ENCODE measurements around the gene PPM1F. TPM values are rescaled to one million over a fixed set of nuclear protein-coding genes. Genes with fewer than 3 reads are reported as not detected.
A peak's percentile ranks its signal among the peaks of the same experiment; 100 is the strongest.

PPM1F gene, protein sequence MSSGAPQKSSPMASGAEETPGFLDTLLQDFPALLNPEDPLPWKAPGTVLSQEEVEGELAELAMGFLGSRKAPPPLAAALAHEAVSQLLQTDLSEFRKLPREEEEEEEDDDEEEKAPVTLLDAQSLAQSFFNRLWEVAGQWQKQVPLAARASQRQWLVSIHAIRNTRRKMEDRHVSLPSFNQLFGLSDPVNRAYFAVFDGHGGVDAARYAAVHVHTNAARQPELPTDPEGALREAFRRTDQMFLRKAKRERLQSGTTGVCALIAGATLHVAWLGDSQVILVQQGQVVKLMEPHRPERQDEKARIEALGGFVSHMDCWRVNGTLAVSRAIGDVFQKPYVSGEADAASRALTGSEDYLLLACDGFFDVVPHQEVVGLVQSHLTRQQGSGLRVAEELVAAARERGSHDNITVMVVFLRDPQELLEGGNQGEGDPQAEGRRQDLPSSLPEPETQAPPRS
- total RNA-seq (42.5 TPM), polyA plus RNA-seq (ENCODE audit: insufficient read depth, low read depth, low replicate concordance) (13.8 TPM)
- long read RNA-seq, donor 1, full-length matches to known transcripts = 7 of 7 reads
- long read RNA-seq, donor 1, partial matches to known transcripts = 0 of 7 reads
- long read RNA-seq, donor 1, other reads (novel, unspliced or antisense) = 0 of 7 reads
- long read RNA-seq, donor 2, full-length matches to known transcripts = 7 of 7 reads
- long read RNA-seq, donor 2, partial matches to known transcripts = 0 of 7 reads
- long read RNA-seq, donor 2, other reads (novel, unspliced or antisense) = 0 of 7 reads
- long read RNA-seq, donor 3, full-length matches to known transcripts = 3 of 3 reads
- long read RNA-seq, donor 3, partial matches to known transcripts = 0 of 3 reads
- long read RNA-seq, donor 3, other reads (novel, unspliced or antisense) = 0 of 3 reads
- long read RNA-seq, donor 4, full-length matches to known transcripts = 5 of 5 reads
- long read RNA-seq, donor 4, partial matches to known transcripts = 0 of 5 reads
- long read RNA-seq, donor 4, other reads (novel, unspliced or antisense) = 0 of 5 reads
- long read RNA-seq, donor 5 = 0 reads
- long read RNA-seq, donor 6, full-length matches to known transcripts = 2 of 2 reads
- long read RNA-seq, donor 6, partial matches to known transcripts = 0 of 2 reads
- long read RNA-seq, donor 6, other reads (novel, unspliced or antisense) = 0 of 2 reads
- long read RNA-seq, donor 7, full-length matches to known transcripts = 16 of 48 reads
- long read RNA-seq, donor 7, partial matches to known transcripts = 4 of 48 reads
- long read RNA-seq, donor 7, other reads (novel, unspliced or antisense) = 28 of 48 reads
- long read RNA-seq, donor 8, full-length matches to known transcripts = 3 of 3 reads
- long read RNA-seq, donor 8, partial matches to known transcripts = 0 of 3 reads
- long read RNA-seq, donor 8, other reads (novel, unspliced or antisense) = 0 of 3 reads
- long read RNA-seq, donor 9, full-length matches to known transcripts = 7 of 7 reads
- long read RNA-seq, donor 9, partial matches to known transcripts = 0 of 7 reads
- long read RNA-seq, donor 9, other reads (novel, unspliced or antisense) = 0 of 7 reads
- long read RNA-seq, donor 10, full-length matches to known transcripts = 4 of 9 reads
- long read RNA-seq, donor 10, partial matches to known transcripts = 5 of 9 reads
- long read RNA-seq, donor 10, other reads (novel, unspliced or antisense) = 0 of 9 reads

DNA sequence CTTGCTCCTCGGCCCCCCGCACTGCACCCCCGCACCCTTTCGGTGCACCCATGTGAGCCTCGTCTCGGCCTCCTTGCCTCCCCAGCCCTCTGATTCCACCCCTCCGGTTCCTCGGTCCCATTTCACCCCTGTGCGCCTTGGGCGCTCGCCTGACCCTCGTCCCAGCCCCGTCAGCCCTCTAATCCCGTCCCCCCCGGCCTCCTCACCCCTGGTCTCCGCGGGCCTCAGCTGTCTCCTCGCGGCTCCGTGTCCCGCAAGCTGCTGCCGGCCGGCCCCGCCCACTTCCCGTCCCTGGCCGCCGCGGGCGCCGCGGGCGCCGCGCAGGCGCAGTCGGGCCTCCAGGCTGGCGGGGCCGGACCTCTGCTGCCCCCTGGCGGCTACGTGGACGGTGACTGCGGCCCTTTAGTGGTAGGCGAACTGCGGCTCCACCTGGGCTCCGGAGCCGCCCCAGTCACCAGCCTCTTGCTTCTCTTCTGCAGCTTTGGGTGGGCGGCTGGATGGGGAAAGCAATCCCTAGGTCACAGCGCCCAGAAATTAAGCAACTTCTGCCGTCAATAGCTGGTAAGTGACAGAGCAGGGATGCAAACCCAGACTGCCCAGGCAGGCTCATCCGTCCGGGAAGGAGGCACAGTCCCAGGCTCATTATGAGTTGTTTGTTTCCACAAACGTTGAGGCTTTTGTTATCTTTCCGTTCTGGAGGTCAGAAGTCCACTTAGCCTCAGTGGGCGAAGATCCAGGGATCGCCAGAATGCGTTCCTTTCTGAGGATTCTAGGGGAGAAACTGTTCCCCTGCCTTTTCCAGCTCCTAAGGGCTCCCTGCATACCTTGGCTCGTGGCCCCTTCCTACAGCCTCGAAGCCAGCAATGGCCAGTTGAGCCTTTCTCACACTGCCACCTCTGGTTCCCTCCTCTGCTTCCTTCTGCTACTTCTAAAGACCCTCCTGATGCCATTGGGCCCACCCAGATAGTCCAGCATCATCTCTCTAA, at the start of gene PPM1F:
TSS of gene PPM1F (minus strand) at position 263 of the 986 bp plus-strand sequence. CDS start 6,800 bp downstream, outside the sequence.
- H3K9me3 ChIP-seq (ENCODE audit: control insufficient read depth in 2 of 3, insufficient read depth in 1 of 3, low read length in 3 of 3) = no peaks in the 10 kb centered on the region
- peak; percentile 82 to 95 (median 91) for DNase-seq
- H3K4me3 ChIP-seq (ENCODE audit: low read length in 3 of 3) = peak within 1 kb of the TSS; percentile 48 to 74 (median 67)
- peaks cover 0 to 7% (median 3%) of the 10 kb centered on the region in 3 donors for H3K4me1 ChIP-seq (ENCODE audit: control insufficient read depth in 2 of 3, insufficient read depth in 2 of 3, low read depth in 1 of 3, low read length in 3 of 3)
- H3K27ac ChIP-seq (ENCODE audit: low read depth in 2 of 2, low read length in 2 of 2) = peak within 1 kb of the TSS in 1 of 2 donors; percentile 82
- H3K27me3 ChIP-seq (ENCODE audit: control insufficient read depth, insufficient read depth, low read length) = no peaks in the 10 kb centered on the region
- intact Hi-C loops (cut with DNase I) = no loop called here
- FAIRE-seq = no peak
- TF ChIP-seq, protein P1, sequence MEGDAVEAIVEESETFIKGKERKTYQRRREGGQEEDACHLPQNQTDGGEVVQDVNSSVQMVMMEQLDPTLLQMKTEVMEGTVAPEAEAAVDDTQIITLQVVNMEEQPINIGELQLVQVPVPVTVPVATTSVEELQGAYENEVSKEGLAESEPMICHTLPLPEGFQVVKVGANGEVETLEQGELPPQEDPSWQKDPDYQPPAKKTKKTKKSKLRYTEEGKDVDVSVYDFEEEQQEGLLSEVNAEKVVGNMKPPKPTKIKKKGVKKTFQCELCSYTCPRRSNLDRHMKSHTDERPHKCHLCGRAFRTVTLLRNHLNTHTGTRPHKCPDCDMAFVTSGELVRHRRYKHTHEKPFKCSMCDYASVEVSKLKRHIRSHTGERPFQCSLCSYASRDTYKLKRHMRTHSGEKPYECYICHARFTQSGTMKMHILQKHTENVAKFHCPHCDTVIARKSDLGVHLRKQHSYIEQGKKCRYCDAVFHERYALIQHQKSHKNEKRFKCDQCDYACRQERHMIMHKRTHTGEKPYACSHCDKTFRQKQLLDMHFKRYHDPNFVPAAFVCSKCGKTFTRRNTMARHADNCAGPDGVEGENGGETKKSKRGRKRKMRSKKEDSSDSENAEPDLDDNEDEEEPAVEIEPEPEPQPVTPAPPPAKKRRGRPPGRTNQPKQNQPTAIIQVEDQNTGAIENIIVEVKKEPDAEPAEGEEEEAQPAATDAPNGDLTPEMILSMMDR (IDR thresholded peaks at IDR 0.05; ENCODE audit: borderline replicate concordance, extremely low read depth, insufficient read depth) = peak; percentile 97
- no peaks in the 10 kb centered on the region for H3K36me3 ChIP-seq (ENCODE audit: control insufficient read depth in 2 of 3, insufficient read depth in 3 of 3, low read length in 3 of 3)
- peak within 1 kb of the TSS in 2 of 3 donors; percentile 65 to 67 for H3K9ac ChIP-seq (ENCODE audit: low read length in 3 of 3)

DNA sequence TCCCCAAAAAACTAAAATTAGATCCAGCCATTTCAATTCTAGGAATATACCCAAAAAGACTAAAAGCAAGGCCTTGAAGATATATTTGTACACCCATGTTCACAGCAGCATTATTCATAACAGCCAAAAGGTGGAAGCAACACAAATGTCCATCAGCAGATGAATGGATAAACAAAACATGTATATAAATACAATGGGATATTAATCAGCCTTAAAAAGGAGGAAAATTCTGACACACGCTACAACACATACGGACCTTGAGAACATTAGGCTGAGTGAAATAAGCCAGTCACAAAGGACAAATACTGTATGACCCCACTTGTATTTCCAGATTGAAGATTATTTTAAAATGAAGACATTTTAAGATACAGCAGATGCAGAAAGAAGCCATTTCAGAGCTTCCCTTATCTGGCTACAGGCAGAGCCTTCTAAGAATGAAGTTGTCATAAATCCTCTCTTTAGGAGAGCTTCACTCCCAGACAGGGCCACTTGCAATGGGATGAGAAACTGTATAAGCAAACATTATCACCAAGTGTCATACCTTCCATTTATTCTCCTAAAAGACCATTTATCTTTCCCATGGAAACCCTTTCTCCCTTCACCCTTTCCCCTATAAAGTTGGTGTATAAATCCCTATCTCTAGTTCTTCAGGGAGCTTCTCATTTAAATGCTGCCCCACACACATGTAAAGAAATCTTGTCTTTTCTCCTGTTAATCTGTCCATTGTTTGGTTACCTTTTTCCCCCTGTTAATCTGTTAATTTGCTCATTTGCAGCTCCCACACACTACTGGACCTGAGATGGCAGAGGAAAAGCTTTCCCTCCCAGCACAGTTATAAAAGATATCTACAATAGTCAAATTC, 49.2 kb upstream of the PPM1F start:
- H3K27me3 ChIP-seq (ENCODE audit: control insufficient read depth, insufficient read depth, low read length) = no peaks in the 10 kb centered on the region
- TF ChIP-seq, protein P1 (IDR thresholded peaks at IDR 0.05; ENCODE audit: borderline replicate concordance, extremely low read depth, insufficient read depth) = no peak
- intact Hi-C loops (cut with DNase I) = no loop called here
- FAIRE-seq (no peak), DNase-seq (no peak)
- no peak overlapping the region for H3K4me3 ChIP-seq (ENCODE audit: low read length in 3 of 3)
- no peak overlapping the region for H3K9ac ChIP-seq (ENCODE audit: low read length in 3 of 3)
- no peak overlapping the region for H3K27ac ChIP-seq (ENCODE audit: low read depth in 2 of 2, low read length in 2 of 2)
- no peaks in the 10 kb centered on the region for H3K9me3 ChIP-seq (ENCODE audit: control insufficient read depth in 2 of 3, insufficient read depth in 1 of 3, low read length in 3 of 3)
- no peaks in the 10 kb centered on the region for H3K36me3 ChIP-seq (ENCODE audit: control insufficient read depth in 2 of 3, insufficient read depth in 3 of 3, low read length in 3 of 3)
- no peaks in the 10 kb centered on the region for H3K4me1 ChIP-seq (ENCODE audit: control insufficient read depth in 2 of 3, insufficient read depth in 2 of 3, low read depth in 1 of 3, low read length in 3 of 3)
